A172 (cell line): ENCODE results near the gene DIP2C. TPM values are rescaled to one million over a fixed set of nuclear protein-coding genes. Genes with fewer than 3 reads are reported as not detected.
A peak's percentile ranks its signal among the peaks of the same experiment; 100 is the strongest.
"Not testable (repeated sequence)": the region's sequence is repeated elsewhere in the genome, so short reads cannot be mapped to it uniquely, and the experiment has no call there.

Experiments used
- DNase-seq: peaks from one replicate; pipeline ENCODE4 v3.0.0-alpha.2; 2015; ENCODE audit warnings: low spot score
- total RNA-seq: library from RNA; depleted of rRNA; stranded (reverse); fragments of >200 nt; shearing (Covaris generic); gene quantifications from 2 replicates; pipeline ENCODE4 v1.2.3, GENCODE V29; 2014

The DIP2C gene
- total RNA-seq, 1 experiment from 2014 or later = 12.8 TPM

DNA sequence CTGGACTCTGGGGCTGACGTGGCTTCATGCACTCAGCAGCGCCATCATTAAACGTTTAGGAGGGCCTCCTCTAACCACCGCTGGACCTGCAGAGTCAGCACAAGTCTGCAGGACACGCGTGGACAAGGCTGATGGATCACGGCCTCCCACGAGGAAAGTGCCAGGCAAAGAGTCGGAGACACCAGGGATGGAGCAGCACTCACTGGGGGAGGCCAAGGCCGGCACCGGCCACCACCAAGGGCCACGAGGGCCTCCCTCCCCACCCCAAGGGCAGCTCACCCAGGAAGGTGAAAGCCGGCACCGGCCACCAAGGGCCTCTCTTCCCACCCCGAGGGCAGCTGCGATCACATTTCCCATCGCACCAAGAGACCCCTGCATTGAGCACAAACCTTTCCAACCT, 91.5 kb downstream of the DIP2C start:
- no peak for DNase-seq

DNA sequence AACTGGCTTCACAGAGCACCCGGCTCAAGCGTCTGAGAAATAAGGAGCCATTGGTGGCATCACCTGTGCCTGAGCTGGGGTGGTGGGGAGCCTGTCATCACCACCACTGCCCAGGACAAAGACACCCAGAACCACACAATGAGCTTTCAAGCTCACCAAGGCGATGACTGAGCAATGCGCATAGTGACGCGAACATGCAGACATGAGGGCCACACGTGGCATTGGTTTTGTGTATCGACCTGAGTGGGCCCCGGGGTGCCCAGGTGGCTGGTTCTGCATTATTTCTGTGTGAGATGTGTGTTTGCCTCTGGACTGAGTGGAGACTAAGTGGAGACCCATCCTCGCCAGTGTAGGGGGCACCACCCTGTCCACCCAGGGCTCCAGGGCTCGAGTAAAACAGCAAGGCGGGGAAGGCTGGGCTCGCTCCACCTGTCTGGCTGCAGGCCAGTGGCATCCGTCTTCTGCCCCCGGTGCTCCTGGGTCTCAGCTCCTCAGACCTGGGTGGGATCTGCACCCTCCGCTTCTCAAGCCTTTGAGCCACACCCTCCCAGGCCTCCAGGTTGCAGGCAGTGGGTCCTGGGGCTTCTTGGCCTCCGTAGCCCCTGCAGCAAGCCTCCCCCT, 92.6 kb downstream of the DIP2C start:
- no peak for DNase-seq

DNA sequence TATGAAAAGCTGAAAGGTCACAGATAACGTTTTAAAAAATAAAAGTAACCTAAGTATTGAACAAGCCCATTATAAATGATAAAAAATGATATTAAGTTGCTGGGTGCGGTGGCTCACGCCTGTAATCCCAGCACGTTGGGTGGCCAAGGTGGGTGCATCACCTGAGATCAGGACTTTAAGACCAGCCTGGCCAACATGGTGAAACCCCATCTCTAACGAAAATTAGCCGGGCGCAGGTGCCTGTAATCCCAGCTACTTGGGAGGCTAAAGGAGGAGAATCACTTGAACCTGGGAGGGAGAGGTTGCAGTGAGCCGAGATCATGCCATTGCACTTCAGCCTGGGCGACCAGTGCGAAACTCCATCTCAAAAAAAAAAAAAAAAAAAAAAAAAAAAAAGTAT, 93.3 kb downstream of the DIP2C start:
- DNase-seq = not testable (repeated sequence)

DNA sequence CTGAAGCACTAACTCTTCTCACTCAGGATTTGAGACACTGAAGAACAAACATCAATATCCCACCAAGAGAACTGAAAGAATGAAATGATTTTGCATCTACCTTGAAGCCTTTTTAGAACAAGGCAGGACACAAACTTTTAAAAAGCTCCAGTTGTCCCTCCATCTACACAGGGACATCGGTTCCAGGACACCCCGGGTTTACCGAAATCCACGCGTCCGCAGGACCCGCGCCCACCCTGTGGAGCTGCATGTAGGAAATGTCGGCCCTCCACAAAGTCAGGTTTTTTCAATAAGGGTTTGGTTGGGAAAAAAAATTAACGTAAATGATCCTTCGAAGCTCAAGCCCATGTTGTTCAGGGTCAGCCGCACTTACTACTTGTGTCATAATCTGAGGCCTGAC, 94.0 kb downstream of the DIP2C start:
- DNase-seq = no peak

DNA sequence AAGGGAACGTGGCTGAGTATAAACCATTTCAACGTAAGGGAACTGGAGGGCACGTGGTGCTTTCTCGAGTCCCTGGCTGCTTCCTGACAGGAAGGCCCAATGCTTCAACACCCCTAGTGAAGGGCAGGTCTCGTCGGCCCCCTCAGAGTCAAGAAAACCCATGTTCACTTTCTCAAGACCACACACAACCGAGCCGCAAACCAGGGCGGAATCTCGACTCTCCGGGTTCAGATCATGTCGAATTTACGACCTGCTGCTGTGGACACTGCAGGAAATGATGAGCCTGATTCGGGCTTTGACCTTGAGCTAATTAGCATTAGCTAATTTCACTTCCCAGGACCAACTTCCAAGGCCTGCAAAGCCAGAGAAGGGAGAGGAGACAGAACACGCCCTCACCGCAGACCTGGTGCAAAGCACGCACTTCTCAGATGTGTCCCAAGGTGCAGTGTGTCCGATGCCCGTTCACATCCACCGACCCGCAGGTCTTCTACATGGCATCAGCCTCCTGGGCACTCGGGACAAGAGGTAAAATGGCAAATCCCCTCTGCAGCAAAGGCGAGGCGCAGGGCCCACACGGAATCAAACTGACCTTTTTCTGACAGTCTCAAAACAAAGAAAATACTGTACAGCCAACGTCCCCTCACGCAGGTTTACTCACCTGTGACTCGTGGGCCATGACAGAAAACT, 94.7 kb downstream of the DIP2C start:
- DNase-seq = no peak

DNA sequence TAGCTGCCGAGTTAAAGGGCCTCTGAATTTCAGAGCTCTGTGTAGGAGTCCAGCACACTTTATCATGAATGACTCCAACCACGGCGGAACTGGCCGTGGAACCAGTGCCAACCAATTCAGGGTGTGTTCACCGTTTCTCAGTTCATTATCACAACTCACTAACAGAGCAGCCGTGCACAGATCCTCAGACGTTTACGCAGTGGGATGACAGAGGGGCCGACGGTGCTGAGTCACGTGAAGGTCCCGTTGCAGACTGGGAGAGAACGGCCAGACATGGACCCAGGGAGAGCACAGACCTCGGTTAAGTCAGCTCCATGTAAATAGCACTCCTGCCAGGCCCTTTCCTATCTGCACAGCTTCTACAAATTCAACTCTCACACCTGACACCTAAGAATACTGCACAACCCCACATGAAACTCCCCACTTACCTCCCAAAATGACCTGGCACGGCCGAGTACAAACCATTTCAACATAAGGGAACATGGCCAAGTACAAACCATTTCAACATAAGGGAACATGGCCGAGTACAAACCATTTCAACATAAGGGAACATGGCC, 95.5 kb downstream of the DIP2C start:
- DNase-seq = peak; percentile 64

DNA sequence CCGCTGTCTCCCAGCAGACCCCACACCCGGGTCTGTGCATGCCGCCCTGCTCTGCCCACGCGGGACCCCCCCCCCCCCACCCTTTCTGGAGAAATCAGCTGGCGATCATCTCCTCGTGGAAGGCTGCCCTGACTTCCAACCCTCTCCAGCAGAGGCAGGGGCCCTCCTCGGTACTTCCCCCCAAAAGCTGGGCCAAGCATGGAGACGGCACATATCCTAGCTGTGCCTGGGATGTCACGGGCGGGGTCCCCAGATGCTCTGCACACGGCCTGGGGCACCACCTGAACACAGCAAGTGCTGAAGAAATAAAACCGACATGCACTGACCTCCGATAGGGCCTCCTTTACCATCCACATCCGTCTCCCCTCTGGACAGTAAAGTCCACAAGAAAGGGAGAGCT, 96.0 kb downstream of the DIP2C start:
- DNase-seq = no peak

DNA sequence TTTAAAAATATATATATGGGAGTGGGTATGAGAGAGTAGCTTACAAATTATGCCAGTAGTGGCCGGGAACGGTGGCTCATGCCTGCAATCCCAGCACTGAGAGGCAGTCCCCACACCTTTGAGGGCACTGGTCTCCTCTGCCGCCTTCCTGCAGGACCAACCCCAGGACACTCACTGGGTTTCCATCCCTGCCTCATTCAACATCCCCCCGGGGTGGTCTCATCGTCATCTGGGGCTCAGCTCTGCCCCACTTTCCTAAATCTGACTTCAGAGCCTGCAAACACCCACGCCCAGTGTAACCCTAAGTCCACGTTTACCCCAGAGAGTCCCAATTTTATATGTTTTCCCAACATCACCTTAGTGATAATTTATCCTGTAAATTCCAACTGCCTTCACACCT, 96.5 kb downstream of the DIP2C start:
- DNase-seq = no peak

DNA sequence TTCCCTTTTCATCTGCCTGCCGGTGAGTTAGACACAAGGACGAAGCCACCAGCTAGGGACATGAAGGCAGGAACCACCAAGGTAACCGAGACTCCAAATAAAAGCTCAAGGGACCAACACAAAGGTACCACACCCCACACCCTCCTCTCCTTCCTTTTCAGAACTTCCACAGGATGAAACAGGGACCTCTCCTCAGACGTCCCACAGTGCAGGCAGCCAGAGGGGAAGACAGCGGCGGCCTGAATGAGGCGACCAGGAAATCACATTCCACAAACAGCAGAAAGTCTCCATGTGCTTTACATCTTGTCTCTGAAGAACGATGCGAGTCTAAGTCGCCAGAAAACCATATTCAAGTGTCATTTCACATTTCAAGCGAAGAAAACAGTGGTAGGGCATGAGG, 97.8 kb downstream of the DIP2C start:
- DNase-seq = no peak

DNA sequence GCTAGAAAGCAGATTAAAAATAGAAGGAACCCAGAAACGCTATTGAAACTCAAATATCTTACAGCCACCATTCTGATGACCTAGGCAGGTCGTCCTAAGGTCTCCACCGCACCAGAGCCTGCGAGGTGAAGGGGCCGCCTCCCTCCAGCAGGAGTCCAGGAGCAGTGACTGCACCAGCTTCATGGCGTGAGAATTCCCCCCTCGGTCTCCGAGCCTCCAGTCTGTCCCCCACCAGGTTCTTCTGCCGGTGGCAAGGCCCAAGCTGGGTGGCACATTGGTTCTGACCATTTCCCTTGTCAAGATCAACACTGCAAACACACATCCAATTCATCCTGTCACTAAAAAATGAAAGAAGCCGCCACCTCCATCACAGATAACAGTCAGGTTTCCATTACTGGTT, 98.7 kb downstream of the DIP2C start:
- DNase-seq = no peak

DNA sequence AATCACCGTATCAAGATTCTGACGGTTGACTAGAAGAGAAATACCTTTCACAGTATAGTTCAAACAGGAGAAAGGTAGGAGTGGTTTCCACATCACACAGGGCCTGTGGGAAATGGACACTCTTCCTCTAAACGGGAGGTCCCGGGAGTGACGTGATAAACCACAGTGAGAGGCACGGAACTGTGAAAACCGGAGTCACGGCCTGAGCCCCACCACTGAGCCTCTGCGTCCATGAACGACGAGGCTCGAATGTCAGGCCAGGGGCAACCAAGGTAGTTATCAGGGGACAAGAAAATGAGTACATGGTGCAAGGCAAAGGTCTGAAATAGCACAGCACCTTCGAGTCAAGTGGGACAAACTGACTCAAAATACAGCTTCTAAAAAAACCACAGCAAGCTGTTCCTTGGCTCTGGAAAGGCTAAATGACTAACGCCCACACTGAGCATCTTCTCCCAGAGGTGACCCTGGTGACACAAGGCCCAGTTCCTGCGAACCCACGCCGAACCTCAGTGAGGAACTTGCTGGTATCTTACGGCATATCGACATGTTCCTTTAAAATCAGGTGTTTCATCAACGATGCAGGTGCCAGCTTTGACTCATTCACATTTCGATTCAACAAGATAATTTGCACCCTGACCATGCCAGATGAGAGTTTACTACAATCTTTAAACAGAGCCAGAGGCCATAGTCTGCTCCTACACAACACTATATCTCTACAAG, 99.3 kb downstream of the DIP2C start:
- no peak for DNase-seq

DNA sequence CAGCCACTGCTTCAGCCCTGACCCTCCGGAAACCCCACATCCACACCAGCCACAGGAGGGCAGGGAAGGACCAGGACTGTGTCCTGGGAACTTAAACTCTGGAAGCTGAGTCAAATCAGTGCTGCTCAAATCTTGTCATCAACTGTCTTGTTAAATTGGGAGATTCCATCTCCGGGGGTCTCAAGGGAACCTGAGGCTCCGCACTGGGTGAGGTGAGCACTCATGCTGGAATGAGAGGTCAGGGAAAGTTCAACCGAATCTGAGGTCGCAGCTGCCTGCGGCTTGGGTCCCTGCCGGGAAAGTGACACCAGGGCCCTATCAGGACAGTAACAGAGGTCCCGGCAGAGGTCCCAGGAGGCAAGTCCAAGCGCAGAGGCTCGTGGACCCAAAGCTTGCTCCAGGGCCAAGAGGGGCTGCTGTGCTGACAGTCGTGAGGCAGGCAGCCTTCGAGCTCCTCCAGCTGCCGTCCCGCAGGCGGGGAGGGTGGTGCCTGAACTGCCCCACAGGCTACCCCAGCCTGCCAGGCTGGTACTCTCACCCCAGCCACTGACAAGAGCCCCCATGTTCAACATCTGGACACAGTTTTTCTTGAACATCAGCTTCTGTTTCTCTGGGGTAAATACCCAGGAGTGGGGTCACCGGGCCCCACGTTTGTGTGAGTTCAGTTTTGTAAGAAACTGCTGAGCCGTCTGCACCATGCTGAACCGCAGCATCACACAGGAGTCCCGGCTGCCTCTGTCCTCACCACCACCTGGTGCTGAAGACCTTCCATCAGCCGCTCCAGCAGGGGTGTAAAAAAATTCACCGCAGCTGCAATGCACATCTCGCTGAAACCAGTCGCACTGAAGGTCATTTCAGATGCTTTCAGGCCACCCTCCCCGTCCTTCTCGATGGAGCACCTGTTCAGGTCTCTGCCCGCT, 101.0 kb downstream of the DIP2C start:
- no peak for DNase-seq

DNA sequence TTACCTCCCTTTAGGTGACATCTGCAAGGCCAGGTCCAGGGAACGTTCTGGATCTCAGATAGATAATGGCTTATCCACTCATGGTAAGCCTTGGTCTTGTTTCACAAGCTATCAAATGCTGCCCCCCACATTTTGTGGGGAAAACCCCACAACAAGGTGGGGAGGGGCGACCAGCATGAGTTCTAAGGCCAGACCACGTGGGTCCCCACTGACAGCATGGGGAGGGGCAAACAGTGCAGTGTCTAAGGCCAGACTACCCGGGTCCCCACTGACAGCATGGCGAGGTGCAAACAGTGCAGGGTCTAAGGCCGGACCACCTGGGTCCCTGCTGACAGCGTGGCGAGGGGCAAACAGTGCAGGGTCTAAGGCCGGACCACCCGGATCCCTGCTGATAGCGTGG, 102.8 kb downstream of the DIP2C start:
- DNase-seq = no peak

DNA sequence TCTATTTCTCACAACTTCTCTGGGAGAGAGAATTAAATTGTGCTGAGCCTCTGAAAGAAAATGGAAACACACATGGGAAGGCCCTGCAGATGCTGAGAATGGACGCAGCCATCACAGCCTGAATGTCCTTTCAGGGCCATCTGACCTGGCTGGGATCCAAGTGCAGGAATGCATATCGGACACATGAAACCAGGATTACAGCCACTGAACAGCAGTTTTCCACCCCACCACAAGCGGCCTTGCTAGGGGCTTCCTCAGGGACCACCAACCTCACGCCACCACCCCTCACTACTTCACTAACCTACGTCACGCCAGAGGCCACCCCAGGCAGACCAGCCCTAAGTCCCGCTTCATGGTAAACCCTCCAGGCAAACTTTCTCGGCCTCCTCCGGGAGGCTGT, 103.3 kb downstream of the DIP2C start:
- no peak for DNase-seq

DNA sequence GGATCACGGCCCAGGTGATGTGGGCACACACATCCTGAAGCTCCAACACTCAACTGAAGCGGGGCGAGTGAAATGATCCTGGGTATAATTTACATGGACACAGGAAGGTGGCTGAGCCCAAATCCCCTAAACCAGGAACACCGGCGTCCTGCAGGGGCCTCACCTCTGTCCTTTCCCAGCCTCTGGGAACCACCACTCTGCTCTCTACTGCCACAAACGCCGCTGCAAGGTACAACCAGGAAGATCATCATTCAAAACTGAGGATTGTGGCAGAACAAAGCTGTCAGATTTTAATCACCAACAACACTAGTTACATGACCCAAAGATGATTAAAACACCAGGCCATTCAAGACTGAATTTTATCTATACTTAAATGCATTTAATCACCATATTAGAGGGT, 104.0 kb downstream of the DIP2C start:
- DNase-seq = no peak

DNA sequence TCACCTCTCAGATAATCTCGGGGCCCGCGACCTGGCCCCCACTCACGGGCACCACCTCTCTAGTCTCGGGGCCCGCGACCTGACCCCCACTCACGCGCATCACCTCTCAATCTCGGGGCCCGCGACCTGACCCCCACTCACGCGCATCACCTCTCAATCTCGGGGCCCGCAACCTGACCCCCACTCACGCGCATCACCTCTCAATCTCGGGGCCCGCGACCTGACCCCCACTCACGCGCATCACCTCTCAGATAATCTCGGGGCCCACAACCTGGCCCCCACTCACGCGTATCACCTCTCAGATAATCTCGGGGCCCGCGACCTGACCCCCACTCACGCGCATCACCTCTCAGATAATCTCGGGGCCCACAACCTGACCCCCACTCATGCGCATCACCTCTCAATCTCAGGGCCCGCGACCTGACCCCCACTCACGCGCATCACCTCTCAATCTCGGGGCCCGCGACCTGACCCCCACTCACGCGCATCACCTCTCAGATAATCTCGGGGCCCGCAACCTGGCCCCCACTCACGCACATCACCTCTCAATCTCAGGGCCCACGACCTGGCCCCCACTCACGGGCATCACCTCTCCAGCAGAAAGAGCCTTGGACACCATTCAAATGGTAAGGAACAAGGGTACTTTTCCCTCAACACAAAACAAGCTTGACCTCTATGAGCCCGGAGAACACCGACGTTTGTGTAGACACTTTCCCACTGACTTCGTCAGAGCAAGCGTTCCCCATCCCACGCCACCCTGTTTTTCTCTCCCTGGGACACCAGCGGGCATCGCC, 104.8 kb downstream of the DIP2C start:
- DNase-seq = not testable (repeated sequence)

DNA sequence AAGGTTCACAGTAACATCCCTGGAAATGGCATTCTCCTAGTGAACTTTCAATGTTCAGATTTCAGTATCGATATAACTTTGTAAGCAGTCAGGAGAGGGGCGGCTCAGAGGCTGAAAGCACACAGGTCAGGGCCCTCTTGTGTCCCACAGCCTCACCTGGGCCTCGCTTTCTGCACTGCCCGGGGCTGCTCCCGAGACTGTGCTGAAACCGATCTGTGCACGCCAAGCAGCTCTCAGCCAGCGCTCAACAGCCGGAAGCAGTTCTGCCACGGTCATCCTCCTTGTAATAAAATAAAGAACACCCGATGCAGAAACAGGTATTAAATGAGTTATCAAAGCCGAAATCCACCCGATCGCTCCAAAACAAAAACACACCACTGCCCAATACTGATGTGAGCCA, 106.0 kb downstream of the DIP2C start:
- no peak for DNase-seq

DNA sequence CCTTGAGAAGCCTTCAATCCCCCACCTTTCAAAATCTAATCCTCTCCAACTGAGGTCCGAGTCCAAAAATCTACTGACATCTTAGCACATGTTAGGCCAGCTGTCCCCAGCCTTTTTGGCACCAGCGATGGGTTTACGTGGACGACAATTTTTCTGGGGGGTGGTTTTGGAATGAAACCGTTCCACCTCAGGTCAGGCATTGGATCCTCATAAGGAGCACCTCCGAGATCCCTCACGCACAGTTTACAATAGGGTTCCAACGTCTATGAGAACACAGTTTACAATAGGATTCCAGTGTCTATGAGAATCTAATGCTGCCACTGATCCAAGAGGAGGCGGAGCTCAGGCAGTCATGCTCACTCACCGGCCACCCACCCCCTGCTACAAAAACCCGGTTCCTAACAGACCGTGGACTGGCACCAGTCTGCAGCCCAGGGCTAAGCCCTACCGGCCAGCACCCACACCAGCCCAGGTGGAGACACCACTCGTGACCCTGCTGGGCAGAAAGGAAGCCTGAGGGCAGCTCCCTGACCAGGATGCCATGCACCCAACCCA, 107.6 kb downstream of the DIP2C start:
- DNase-seq = no peak

DNA sequence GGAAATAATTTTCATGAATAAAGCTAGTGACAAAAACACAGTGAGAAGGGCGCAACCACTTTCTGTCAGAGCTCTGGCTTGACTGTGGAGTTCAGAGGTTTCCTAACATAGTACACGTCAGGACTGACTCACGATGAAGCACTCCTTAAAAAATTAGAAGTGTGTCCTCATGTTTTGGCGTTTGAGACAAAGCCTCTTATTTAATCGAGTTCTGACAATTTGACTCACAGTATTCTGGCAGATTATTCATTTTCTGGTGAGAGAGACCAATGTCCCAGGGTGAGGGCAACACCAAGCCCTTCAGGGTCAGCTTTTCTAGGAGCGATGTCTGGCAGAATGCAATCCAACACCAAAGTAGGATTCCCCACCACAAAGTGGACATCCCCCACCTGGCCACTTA, 108.7 kb downstream of the DIP2C start:
- DNase-seq = peak; percentile 71

DNA sequence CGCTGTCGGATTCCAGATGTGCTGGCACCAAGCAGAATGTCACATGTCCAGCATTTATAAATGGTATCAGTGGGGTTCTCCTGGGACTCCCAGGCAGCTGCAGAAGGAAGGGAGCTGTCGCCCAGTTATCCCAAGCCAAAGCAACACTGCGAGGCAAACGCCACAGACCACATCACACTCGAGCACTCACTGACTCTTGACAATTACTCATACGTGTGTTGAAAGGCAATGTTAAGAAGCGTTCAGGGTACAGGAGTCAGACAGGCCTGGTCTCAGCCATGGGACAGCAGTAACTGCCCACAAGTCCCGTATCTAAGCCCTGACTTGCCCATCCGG, 113.4 kb downstream of the DIP2C start:
- DNase-seq = no peak
